Choroid plexus epithelial cell (primary cell): ENCODE measurements around the gene GSTT2.
A peak's percentile ranks its signal among the peaks of the same experiment; 100 is the strongest.
"Not testable (repeated sequence)": the region's sequence is repeated elsewhere in the genome, so short reads cannot be mapped to it uniquely, and the experiment has no call there.

Experiments
- DNase-seq: peaks from one replicate; pipeline ENCODE4 v3.0.0-alpha.2; 2010; ENCODE audit warnings: low read depth
- H3K4me3 ChIP-seq: 2 replicates; pipeline ENCODE4 v1.5.1; 2011; ENCODE audit warnings: low read depth, mild to moderate bottlenecking, control low read depth, low read length, moderate library complexity
- TF ChIP-seq, protein P1 (sequence below): conservative IDR thresholded peaks from 2 replicates; pipeline ENCODE4 v1.5.1; 2011; ENCODE audit warnings: low read depth, mild to moderate bottlenecking, control low read depth, inconsistent platforms, low read length, moderate library complexity

Gene GSTT2

GRCh38 chr22:23984430-23984829 lies 4.5 kb downstream of the GSTT2 start:
- DNase-seq: peak; percentile 35
- TF ChIP-seq, protein P1, sequence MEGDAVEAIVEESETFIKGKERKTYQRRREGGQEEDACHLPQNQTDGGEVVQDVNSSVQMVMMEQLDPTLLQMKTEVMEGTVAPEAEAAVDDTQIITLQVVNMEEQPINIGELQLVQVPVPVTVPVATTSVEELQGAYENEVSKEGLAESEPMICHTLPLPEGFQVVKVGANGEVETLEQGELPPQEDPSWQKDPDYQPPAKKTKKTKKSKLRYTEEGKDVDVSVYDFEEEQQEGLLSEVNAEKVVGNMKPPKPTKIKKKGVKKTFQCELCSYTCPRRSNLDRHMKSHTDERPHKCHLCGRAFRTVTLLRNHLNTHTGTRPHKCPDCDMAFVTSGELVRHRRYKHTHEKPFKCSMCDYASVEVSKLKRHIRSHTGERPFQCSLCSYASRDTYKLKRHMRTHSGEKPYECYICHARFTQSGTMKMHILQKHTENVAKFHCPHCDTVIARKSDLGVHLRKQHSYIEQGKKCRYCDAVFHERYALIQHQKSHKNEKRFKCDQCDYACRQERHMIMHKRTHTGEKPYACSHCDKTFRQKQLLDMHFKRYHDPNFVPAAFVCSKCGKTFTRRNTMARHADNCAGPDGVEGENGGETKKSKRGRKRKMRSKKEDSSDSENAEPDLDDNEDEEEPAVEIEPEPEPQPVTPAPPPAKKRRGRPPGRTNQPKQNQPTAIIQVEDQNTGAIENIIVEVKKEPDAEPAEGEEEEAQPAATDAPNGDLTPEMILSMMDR: peak; percentile 62
- H3K4me3 ChIP-seq: no peak overlapping the region

DNA sequence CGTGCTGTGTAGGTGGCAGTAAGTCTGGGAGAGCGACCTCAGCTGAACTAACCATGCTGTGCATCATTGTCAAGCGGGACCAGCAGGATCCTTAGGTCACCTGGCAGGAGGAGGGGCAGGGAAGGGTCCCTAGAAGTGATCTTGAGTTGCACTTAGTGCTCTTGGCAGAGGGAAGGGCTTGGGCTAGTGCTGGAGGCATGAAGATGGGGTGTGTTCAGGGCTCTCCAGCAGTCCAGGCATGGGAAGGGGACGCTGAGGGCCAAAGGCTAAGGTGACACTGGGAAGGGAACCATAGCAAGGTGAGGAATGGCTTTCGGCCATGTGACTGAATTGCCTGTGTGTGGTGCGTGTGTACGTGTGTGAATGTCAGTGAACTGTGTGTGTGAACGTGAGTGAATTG lies 6.2 kb downstream of the GSTT2 start:
- H3K4me3 ChIP-seq, DNase-seq: not testable (repeated sequence)

DNA sequence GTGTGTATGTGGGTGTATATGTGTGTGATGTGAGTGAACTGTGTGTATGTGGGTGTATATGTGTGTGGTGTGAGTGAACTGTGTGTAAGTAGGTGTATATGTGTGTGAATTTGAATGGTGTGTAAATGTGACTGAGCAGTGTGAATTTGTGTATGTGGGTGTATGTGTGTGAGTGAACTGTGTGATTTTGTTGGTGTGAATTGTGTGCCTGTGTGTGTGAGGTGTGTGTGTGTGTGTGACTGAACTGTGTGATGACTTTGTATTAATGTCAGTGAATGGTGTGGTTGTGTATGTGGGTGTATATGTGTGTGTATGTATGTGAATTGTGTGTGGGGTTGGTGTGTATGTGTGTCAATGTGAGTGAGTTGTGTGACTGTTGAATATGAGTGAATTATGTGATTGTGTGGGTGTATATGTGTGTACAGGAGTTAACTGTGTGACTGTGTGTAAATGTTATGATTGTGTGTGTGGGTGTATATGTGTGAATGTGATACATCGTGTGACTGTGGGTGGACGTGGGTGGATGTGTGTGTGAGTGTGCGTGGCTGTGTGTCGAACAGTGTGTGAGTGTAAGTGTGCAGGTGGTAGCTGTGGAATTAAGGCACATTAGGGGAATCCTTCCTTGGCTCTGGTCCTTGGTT lies 6.7 kb downstream of the GSTT2 start:
- not testable (repeated sequence) for H3K4me3 ChIP-seq, DNase-seq

- DNase-seq: peak; percentile 52
- H3K4me3 ChIP-seq: not testable (repeated sequence)
These were observed 9.8 kb downstream of the GSTT2 start for GRCh38 chr22:23989583-23990244.

GRCh38 chr22:23993080-23993479 lies 13.1 kb downstream of the GSTT2 start:
- not testable (repeated sequence) for DNase-seq, H3K4me3 ChIP-seq

DNA sequence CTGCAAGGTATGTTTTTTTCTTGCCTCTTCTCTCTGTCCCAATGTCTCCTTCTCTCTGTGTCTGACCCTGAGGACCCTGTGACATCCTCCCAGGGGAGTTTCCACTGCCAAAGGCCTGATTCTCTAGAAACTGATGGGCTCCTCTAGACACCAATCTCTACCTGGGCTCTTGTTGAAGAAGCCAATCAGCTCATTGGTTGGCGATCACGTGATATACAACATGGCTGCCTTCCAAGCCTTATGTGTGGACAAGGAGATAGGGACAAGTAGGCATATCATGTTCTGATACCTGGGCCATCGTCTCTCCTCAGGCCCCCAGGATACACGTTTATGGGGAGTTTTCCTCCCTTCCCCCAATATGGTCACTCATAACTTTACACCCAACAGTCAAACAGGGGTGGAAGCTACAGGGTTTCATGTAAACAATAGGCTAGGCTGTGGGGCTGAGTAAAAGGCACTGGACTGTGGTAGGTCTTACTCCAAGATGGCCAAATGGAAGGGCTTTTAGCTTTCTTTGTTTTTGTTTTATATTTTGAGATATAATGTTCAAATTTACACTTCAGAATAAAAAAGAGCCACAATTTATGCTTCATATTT lies 13.7 kb downstream of the GSTT2 start:
- H3K4me3 ChIP-seq, DNase-seq: not testable (repeated sequence)

- DNase-seq: no peak
- no peak overlapping the region for H3K4me3 ChIP-seq
- TF ChIP-seq, protein P1: no peak
These were observed 17.2 kb downstream of the GSTT2 start for GRCh38 chr22:23997092-23997491.

DNA sequence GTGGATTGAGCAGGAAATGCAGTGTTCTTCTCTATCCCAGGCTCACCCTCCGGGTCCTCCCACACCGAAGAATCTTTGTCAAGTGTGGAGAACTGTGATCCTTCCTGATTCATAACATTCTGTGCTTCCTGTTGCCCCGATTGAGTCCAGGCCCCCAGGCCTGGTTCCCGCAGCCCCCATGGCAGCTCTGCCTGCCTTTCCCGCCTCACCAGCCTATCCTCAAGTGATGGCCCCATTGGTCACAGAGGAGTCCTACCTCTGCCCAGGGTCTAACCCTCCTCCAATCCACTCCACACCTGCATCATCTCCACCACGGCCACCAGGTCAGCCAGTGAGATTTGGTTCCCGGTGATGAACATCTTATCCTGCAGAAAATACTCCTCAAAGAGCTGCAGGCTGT lies 19.8 kb downstream of the GSTT2 start:
- not testable (repeated sequence) for H3K4me3 ChIP-seq, DNase-seq

DNA sequence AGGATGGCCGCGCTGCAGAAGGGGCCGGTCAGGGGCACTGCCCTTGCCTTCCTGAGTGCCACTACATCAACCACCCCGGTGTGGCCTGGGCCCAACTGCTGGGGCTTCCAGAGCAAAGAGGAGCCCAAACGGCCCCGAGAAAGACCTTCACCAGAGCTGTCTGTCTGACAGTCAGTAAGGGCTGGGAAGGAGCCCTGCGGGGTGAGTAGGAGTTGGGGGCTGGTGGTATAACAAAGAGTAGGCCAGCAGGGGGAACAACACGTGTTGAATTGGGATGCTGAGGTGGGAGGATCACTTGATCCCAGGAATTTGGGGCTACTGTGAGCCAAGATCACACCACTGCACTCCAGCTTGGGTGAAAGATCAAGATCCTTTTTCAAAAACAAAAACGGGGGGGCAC lies 21.4 kb downstream of the GSTT2 start:
- TF ChIP-seq, protein P1: no peak
- DNase-seq: no peak
- H3K4me3 ChIP-seq: no peak overlapping the region

- H3K4me3 ChIP-seq: no peak overlapping the region
- TF ChIP-seq, protein P1: no peak
- no peak for DNase-seq
These were observed 22.3 kb downstream of the GSTT2 start for GRCh38 chr22:24002272-24002671.
